Fibroblast of lung (primary cell): ENCODE measurements around the gene NDFIP2.

Experiments used
- CTCF ChIP-seq, 2 donors: IDR thresholded peaks in 1 of 2; conservative IDR thresholded peaks in 1 of 2; 1 replicate in 1 of 2; 2 replicates in 1 of 2; pipeline ENCODE4 v1.5.1; 2011 to 2012; ENCODE audit warnings: low read length in 2 of 2, control low read depth in 1 of 2, inconsistent platforms in 1 of 2, low read depth in 1 of 2, mild to moderate bottlenecking in 1 of 2
- EZH2 ChIP-seq: IDR thresholded peaks from 2 replicates; pipeline ENCODE4 v1.5.1; 2012; ENCODE audit warnings: low read length, control low read depth, mild to moderate bottlenecking; ENCODE audit errors: missing control alignments

GRCh38 chr13:79483086-79483706, 2.2 kb downstream of the NDFIP2 start:
- no peak for TF ChIP-seq CTCF (conservative IDR thresholded peaks at IDR 0.05 in 1 of 2, IDR thresholded peaks at IDR 0.05 in 1 of 2; ENCODE audit: low read depth in 1 of 2, low read length in 2 of 2)
- no peak for TF ChIP-seq EZH2
